A549 (cell line): Measurements from ENCODE around the gene NTSR1.

ENCODE experiments used
- GATA3 ChIP-seq: IDR thresholded peaks from 2 replicates; pipeline ENCODE4 v1.6.1; 2012; ENCODE audit warnings: borderline replicate concordance
- TF ChIP-seq, protein P1 (sequence below): fragments of >200 bp; sonication (Bioruptor Twin); formaldehyde crosslinking; IDR thresholded peaks from 3 replicates; pipeline ENCODE4 v1.5.1; 2016

DNA sequence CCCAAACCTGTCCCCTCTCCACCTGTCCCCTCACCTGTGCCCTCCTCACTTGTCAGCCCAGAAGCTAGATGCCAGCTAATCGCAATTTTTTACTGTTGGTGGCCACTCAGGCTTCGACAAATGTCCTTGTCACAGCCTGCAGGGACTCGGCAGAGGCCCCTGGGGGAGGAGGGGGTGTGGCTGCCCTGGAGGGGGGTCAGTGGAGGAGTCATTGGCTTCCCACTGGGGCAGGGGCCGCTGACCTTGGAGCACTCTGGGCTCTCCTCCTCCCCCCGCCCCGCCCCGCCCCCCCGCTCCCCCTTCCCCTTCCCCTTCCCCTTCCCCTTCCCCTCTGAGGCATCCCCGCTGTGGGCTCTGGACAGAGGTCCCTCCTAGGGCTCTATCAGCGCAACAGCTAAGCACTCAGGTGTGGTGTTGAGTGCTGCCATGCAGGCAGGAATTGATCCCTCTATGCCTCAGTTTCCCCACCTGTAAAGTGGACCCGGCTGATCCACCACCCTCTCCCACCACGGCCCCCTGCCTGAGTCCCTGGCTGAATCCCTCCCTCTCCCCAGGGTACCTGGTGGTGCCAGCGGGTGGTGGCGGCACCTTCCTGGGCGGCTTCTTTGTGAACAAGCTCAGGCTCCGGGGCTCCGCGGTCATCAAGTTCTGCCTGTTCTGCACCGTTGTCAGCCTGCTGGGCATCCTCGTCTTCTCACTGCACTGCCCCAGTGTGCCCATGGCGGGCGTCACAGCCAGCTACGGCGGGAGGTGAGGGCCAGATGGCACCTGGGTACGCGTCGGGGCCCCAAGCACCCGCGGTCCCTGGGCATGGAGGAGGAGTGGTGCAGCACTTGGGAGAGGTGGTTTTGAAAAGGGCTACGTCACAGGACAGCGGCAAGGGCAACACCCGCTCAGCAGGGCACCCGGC lies 42.6 kb upstream of the NTSR1 start:
- no peak for TF ChIP-seq GATA3
- TF ChIP-seq, protein P1, sequence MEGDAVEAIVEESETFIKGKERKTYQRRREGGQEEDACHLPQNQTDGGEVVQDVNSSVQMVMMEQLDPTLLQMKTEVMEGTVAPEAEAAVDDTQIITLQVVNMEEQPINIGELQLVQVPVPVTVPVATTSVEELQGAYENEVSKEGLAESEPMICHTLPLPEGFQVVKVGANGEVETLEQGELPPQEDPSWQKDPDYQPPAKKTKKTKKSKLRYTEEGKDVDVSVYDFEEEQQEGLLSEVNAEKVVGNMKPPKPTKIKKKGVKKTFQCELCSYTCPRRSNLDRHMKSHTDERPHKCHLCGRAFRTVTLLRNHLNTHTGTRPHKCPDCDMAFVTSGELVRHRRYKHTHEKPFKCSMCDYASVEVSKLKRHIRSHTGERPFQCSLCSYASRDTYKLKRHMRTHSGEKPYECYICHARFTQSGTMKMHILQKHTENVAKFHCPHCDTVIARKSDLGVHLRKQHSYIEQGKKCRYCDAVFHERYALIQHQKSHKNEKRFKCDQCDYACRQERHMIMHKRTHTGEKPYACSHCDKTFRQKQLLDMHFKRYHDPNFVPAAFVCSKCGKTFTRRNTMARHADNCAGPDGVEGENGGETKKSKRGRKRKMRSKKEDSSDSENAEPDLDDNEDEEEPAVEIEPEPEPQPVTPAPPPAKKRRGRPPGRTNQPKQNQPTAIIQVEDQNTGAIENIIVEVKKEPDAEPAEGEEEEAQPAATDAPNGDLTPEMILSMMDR, result no peak
